CD8-positive, alpha-beta memory T cell (primary cell): Measurements from ENCODE around the gene PSMD1. TPM values are rescaled to one million over a fixed set of nuclear protein-coding genes. Genes with fewer than 3 reads are reported as not detected.

Source experiments
- CTCF ChIA-PET: fragments of 350-600 bp; sonication (Branson Sonifier 250); formaldehyde crosslinking; loops from one replicate; lab custom pipeline; 2021; ENCODE audit warnings: antibody characterized with exemption; lab: Charles Lee
- POLR2A ChIA-PET: fragments of 350-600 bp; sonication (Branson Sonifier 250); formaldehyde crosslinking; loops from one replicate; lab custom pipeline; 2021; ENCODE audit warnings: antibody characterized with exemption; lab: Charles Lee
- DNase-seq, 5 donors: peaks; one replicate each; pipeline versions ENCODE4 v3.0.0 to v3.0.0-alpha.2; 2020 to 2022; ENCODE audit warnings: mixed read lengths in 1 of 5
- H3K27ac ChIP-seq: one replicate; pipeline ENCODE4 v1.7.0; 2013; ENCODE audit warnings: low read depth, mild to moderate bottlenecking, low read length, moderate library complexity
- H3K27me3 ChIP-seq: 2 replicates; pipeline ENCODE4 v1.7.0; 2013; ENCODE audit warnings: low read length, mild to moderate bottlenecking; ENCODE audit not compliant: insufficient read depth, poor library complexity, severe bottlenecking
- H3K36me3 ChIP-seq: 2 replicates; pipeline ENCODE4 v1.7.0; 2013; ENCODE audit warnings: mild to moderate bottlenecking, low read length, moderate library complexity; ENCODE audit not compliant: insufficient read depth
- H3K4me1 ChIP-seq: 2 replicates; pipeline ENCODE4 v1.7.0; 2013; ENCODE audit warnings: mild to moderate bottlenecking, low read length, moderate library complexity; ENCODE audit not compliant: insufficient read depth
- H3K4me3 ChIP-seq: 2 replicates; pipeline ENCODE4 v1.7.0; 2013; ENCODE audit warnings: mild to moderate bottlenecking, low read length
- H3K9me3 ChIP-seq: 2 replicates; pipeline ENCODE4 v1.7.0; 2013; ENCODE audit warnings: mild to moderate bottlenecking, low read length
- H3K27ac Mint-ChIP-seq, 8 donors: one replicate each; pipeline ENCODE4 v1.8.0; 2020 to 2021; ENCODE audit warnings: mixed read lengths in 8 of 8, mild to moderate bottlenecking in 6 of 8, inconsistent platforms in 3 of 8, moderate library complexity in 3 of 8
- H3K27me3 Mint-ChIP-seq, 2 donors: one replicate each; pipeline ENCODE4 v1.8.0; 2020 to 2021; ENCODE audit warnings: mixed read lengths in 2 of 2, mild to moderate bottlenecking in 1 of 2, moderate library complexity in 1 of 2
- H3K36me3 Mint-ChIP-seq, 3 donors: one replicate each; pipeline ENCODE4 v1.8.0; 2020 to 2021; ENCODE audit warnings: mixed read lengths in 3 of 3, inconsistent platforms in 1 of 3, mild to moderate bottlenecking in 1 of 3
- H3K4me1 Mint-ChIP-seq, 3 donors: one replicate each; pipeline ENCODE4 v1.8.0; 2020 to 2021; ENCODE audit warnings: mixed read lengths in 3 of 3, inconsistent platforms in 1 of 3, mild to moderate bottlenecking in 1 of 3
- H3K4me3 Mint-ChIP-seq, 7 donors: one replicate each; pipeline ENCODE4 v1.8.0; 2020 to 2021; ENCODE audit warnings: mixed read lengths in 7 of 7, mild to moderate bottlenecking in 6 of 7, moderate library complexity in 4 of 7, inconsistent platforms in 2 of 7
- H3K9me3 Mint-ChIP-seq, 5 donors: one replicate each; pipeline ENCODE4 v1.8.0; 2020 to 2022; ENCODE audit warnings: mixed read lengths in 5 of 5, mild to moderate bottlenecking in 3 of 5, moderate library complexity in 2 of 5, inconsistent platforms in 1 of 5
- polyA plus RNA-seq: library from polyadenylated mRNA; unstranded; fragments of 300-500 nt; fragmentation: Illumina TruSeq; gene quantifications from one replicate; pipeline ENCODE4 v1.2.3, GENCODE V29; 2021
- total RNA-seq, 2 experiments: library from RNA; stranded (reverse); gene quantifications; one replicate each; pipeline ENCODE4 v1.2.3, GENCODE V29; 2021

PSMD1 gene
- total and polyA plus RNA-seq, 3 experiments from 2014 or later, result 60.6 to 176 (median 164) TPM

DNA sequence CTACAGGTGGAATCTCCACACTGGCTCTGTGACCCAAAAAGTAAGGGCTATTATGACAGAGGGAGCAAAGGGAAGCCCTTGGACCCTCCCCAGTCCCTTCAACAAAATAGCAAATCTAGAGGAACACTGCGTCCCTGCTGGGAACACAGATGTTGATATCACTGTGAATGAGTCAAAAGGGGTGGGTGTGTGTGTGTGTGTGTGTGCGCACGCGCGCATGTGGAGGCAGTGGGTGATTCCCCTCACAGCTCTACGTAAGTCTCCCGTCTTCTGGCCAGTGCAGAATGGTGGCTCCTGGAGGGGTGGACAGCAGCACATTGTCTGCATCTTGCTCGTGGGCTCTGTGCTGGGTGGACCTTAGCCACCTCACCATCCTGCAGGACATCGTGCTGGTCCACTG lies 27.1 kb upstream of the PSMD1 start:
- no peak overlapping the region for H3K27ac ChIP-seq
- no peaks in the 10 kb centered on the region for H3K9me3 ChIP-seq
- Mint-ChIP-seq H3K4me3 (peak overlapping the region in 1 of 7 donors; percentile 30), H3K36me3 (no peaks in the 10 kb centered on the region), H3K27me3 (peaks cover 16 to 26% of the 10 kb centered on the region in 2 donors), H3K9me3 (no peaks in the 10 kb centered on the region), H3K27ac (peak overlapping the region in 1 of 8 donors; percentile 43), H3K4me1 (no peaks in the 10 kb centered on the region)
- no peak for DNase-seq
- POLR2A ChIA-PET, result no interaction called here
- no peaks in the 10 kb centered on the region for H3K27me3 ChIP-seq
- H3K4me3 ChIP-seq, result no peak overlapping the region
- H3K4me1 ChIP-seq, result no peaks in the 10 kb centered on the region
- CTCF ChIA-PET, result no interaction called here
- no peaks in the 10 kb centered on the region for H3K36me3 ChIP-seq

DNA sequence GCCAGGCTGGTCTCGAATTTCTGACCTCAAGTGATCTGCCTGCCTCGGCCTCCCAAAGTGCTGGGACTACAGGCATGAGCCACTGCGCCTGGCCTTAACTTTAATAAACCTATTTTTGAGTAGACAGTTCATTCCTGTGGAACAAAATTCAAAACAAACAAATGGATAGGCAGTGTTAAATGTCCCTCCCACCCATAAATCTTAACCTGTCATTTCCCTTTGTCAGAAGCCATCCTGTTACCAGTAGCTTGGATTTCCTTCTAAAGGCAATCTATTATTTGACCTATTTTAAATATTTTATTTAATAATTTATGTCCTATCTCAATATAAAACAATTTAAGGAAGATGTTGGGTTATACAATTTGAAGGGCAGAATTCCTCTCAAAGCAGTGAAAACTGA lies 25.9 kb upstream of the PSMD1 start:
- Mint-ChIP-seq H3K36me3 (no peaks in the 10 kb centered on the region), H3K4me1 (no peaks in the 10 kb centered on the region), H3K27ac (no peak overlapping the region), H3K4me3 (no peak overlapping the region), H3K27me3 (peaks cover 16 to 30% of the 10 kb centered on the region in 2 donors), H3K9me3 (no peaks in the 10 kb centered on the region)
- CTCF ChIA-PET, result interaction anchor here (0.8 to 0.9 kb wide), 2 partner anchors 13 to 70 kb away, joined by 3 read pairs; no protein-coding TSS in a partner anchor
- Histone ChIP-seq H3K9me3 (no peaks in the 10 kb centered on the region), H3K27me3 (no peaks in the 10 kb centered on the region), H3K4me3 (no peak overlapping the region), H3K4me1 (no peaks in the 10 kb centered on the region), H3K27ac (no peak overlapping the region), H3K36me3 (no peaks in the 10 kb centered on the region)
- DNase-seq, result no peak
- POLR2A ChIA-PET, result no interaction called here

DNA sequence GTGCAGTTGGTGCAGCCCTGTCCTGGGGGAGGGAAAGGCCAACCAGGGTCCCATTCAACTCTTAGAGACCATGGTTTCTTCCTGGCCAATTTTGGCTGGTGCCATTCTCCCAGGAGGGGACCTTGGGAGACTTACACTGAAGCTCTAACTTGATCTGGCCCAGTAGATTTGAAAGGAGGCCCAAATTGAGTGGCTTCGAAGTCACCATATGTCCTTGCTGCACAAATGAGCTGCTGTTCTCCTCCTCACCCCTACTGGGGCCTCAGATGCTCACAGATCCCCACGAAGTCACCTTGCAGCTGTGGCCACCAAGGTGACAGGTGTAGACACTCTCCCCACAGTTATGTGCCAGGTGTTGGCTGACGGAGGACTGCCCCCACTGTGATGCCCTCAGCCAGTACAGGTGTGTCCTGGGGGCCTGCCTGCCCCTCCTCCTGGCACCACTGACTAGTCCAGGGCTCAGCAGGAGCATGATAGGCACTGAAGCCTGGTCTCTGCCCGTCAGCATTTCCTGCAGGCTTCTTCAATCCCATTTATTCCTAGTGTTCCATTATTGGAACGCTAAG lies 24.0 kb upstream of the PSMD1 start:
- Histone ChIP-seq H3K27me3 (peaks cover 8% of the 10 kb centered on the region), H3K36me3 (no peaks in the 10 kb centered on the region), H3K9me3 (no peaks in the 10 kb centered on the region), H3K27ac (no peak overlapping the region), H3K4me1 (no peaks in the 10 kb centered on the region), H3K4me3 (no peak overlapping the region)
- no peak overlapping the region for H3K27ac Mint-ChIP-seq
- peaks cover 31 to 45% of the 10 kb centered on the region in 2 donors for H3K27me3 Mint-ChIP-seq
- no peak overlapping the region for H3K4me3 Mint-ChIP-seq
- H3K9me3 Mint-ChIP-seq, result no peaks in the 10 kb centered on the region
- POLR2A ChIA-PET, result interaction anchor here (0.7 kb wide), 1 partner anchor 257 kb away, joined by 3 read pairs; no protein-coding TSS in a partner anchor
- DNase-seq, result no peak
- no peaks in the 10 kb centered on the region for H3K36me3 Mint-ChIP-seq
- peaks cover 0 to 3% (median 0%) of the 10 kb centered on the region in 3 donors for H3K4me1 Mint-ChIP-seq
- CTCF ChIA-PET, result no interaction called here

DNA sequence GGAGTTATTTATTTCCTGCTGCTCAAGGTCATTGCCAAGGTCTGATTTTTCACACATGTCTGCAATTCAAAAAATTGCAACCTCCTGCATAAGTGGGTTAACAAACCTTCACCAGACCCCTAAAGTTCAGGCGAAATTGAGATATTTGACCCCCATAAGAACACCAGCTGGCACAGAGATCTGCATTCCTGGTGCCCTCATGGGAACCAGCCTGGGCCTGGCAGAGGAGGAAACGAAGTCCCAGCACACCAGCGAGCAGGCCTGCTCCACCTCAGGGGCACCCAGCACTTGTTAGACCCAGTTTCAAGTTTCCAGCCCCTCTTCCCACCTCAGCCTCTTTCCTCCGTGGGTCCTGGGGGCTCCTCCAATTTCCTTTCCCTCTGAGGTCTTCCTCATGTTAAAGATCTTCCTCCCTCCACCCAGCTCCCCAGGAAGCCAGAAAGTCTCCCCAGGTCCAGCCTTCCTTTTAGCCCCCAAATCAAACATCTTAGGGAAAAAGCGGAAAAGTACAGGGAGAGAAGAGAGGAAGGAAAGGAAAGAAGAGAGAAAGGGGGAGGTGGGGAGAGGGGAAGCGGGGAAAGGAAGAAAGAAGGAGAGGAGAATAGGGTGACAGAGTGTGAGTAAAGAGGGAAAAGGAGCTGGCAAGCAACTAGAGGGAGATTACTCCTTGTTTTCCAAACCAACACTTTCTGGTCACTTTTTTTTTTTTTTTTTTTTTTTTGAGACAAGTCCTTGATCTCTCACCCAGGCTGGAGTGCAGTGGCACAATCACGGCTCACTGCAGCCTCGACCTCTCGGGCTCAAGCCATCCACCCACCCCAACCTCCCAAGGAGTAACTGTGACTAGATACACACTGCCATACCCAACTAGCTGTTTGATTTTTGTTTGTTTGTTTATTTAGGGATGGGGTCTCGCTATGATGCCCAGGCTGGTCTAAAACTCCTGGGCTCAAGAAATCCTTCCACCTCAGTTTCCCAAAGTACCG lies 23.2 kb upstream of the PSMD1 start:
- DNase-seq, result no peak
- Histone ChIP-seq H3K4me1 (no peaks in the 10 kb centered on the region), H3K27ac (no peak overlapping the region), H3K36me3 (no peaks in the 10 kb centered on the region), H3K4me3 (no peak overlapping the region), H3K9me3 (no peaks in the 10 kb centered on the region), H3K27me3 (peaks cover 12% of the 10 kb centered on the region)
- H3K27ac Mint-ChIP-seq, result no peak overlapping the region
- no peaks in the 10 kb centered on the region for H3K9me3 Mint-ChIP-seq
- peaks cover 32 to 49% of the 10 kb centered on the region in 2 donors for H3K27me3 Mint-ChIP-seq
- ChIA-PET CTCF (no interaction called here), POLR2A (interaction anchor here (0.7 kb wide), 1 partner anchor 256 kb away, joined by 3 read pairs; no protein-coding TSS in a partner anchor)
- H3K36me3 Mint-ChIP-seq, result no peaks in the 10 kb centered on the region
- H3K4me1 Mint-ChIP-seq, result peaks cover 0 to 3% (median 0%) of the 10 kb centered on the region in 3 donors
- H3K4me3 Mint-ChIP-seq, result no peak overlapping the region

DNA sequence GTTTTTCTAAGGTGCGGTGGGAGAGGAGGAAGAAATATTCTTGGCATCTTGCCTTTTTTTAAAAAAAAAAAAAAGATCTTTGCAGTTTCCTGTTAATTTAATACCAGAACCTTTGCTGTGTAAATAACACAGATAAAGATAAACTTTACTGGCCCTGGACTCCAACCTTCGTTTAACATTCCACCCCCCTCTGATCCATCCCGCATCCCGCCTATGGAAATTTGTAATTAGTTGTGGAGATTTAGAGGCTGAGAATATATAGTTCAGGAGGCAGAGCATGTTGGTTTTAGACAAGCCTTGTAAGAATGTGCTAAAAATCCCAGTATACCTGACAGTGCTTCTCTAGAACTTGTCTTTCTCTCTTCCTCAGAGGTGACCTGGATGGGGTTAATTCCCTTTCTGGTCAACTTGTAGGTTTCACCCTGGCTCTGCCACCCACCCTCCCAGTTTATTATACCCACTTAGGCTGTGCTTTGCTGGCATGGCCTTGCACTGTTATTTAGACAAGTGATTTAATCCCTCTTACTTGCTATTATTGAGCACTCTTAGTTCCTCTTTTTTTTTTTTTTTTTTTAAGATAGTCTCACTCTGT lies 22.3 kb upstream of the PSMD1 start:
- no peak overlapping the region for H3K27ac Mint-ChIP-seq
- Histone ChIP-seq H3K27ac (no peak overlapping the region), H3K27me3 (peaks cover 16% of the 10 kb centered on the region), H3K4me1 (no peaks in the 10 kb centered on the region), H3K9me3 (no peaks in the 10 kb centered on the region), H3K36me3 (no peaks in the 10 kb centered on the region), H3K4me3 (no peak overlapping the region)
- H3K9me3 Mint-ChIP-seq, result no peaks in the 10 kb centered on the region
- no peak for DNase-seq
- peaks cover 40 to 59% of the 10 kb centered on the region in 2 donors for H3K27me3 Mint-ChIP-seq
- no peak overlapping the region for H3K4me3 Mint-ChIP-seq
- POLR2A ChIA-PET, result no interaction called here
- peaks cover 0 to 3% (median 0%) of the 10 kb centered on the region in 3 donors for H3K4me1 Mint-ChIP-seq
- CTCF ChIA-PET, result no interaction called here
- H3K36me3 Mint-ChIP-seq, result no peaks in the 10 kb centered on the region

DNA sequence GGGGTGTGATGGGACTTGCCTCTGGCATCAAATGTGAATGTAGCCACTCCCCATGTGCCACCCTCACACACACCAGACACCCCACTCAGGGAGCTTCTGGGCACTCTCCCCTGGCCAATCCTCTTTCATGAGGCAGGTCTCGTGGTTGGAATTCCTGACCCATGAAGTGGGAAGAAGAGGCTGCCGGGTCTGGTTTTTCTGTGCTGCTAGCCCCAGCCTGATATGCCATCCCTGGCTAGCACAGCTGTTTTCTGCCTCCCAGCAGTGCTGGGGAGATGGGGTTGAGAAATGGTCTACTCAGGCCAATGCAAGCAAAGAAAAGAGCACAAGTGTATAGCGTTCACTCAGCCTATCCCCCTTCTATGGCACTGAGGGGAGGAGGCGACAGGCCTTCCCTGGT lies 20.5 kb upstream of the PSMD1 start:
- H3K4me3 ChIP-seq, result no peak overlapping the region
- H3K27ac ChIP-seq, result no peak overlapping the region
- H3K4me1 ChIP-seq, result no peaks in the 10 kb centered on the region
- H3K27me3 ChIP-seq, result peaks cover 16% of the 10 kb centered on the region
- Mint-ChIP-seq H3K27me3 (peaks cover 44 to 76% of the 10 kb centered on the region in 2 donors), H3K4me1 (peaks cover 0 to 3% (median 0%) of the 10 kb centered on the region in 3 donors), H3K9me3 (no peaks in the 10 kb centered on the region), H3K4me3 (peak overlapping the region in 2 of 7 donors; percentile 21 to 26), H3K36me3 (no peaks in the 10 kb centered on the region), H3K27ac (no peak overlapping the region)
- ChIA-PET POLR2A (no interaction called here), CTCF (no interaction called here)
- H3K9me3 ChIP-seq, result no peaks in the 10 kb centered on the region
- no peak for DNase-seq
- no peaks in the 10 kb centered on the region for H3K36me3 ChIP-seq

DNA sequence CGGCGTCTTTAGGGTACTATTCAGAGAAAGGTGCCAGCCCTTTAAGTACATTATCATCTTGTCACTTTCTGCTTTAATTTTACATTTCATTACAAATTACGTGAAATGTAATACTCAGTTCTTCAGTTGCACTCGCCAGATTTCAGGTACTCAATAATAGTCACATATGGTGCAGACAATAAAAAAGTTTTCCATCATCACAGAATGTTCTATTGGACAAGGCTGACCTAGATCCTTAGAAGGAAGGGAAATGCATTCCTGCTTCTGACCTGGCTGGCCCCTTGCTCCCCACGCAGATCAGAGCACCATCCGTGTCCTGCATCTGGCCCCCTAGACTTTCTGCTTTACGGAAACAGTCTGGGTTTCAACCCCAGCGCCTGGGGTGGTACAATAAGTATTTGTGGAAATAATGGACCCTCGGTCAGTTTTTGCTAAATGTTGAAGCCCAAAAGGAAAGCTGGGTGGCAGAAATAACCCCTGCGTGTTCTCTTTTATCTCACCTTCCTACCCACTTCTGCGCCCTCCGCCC lies 20.0 kb upstream of the PSMD1 start:
- Histone ChIP-seq H3K27me3 (peaks cover 16% of the 10 kb centered on the region), H3K27ac (no peak overlapping the region), H3K4me1 (no peaks in the 10 kb centered on the region), H3K4me3 (no peak overlapping the region), H3K9me3 (no peaks in the 10 kb centered on the region), H3K36me3 (no peaks in the 10 kb centered on the region)
- H3K27me3 Mint-ChIP-seq, result peaks cover 47 to 81% of the 10 kb centered on the region in 2 donors
- peaks cover 0 to 3% (median 0%) of the 10 kb centered on the region in 3 donors for H3K4me1 Mint-ChIP-seq
- H3K36me3 Mint-ChIP-seq, result no peaks in the 10 kb centered on the region
- no peak for DNase-seq
- H3K4me3 Mint-ChIP-seq, result peak overlapping the region in 6 of 7 donors; percentile 3 to 84 (median 34)
- H3K9me3 Mint-ChIP-seq, result no peaks in the 10 kb centered on the region
- CTCF ChIA-PET, result no interaction called here
- H3K27ac Mint-ChIP-seq, result no peak overlapping the region
- POLR2A ChIA-PET, result no interaction called here
